Right cardiac atrium (tissue), 5 donors: Measurements from ENCODE around the gene PRKG1. TPM values are rescaled to one million over a fixed set of nuclear protein-coding genes. Genes with fewer than 3 reads are reported as not detected.

ENCODE experiments used
- ATAC-seq, 2 donors: fragments of 200-7000 bp; cut with Tn5 transposase; one replicate each; pipeline versions ENCODE4 v1.8.0 to v1.9.1; 2020; ENCODE audit warnings: moderate library complexity in 2 of 2, mild to moderate bottlenecking in 1 of 2
- DNase-seq, 3 donors: peaks; one replicate each; pipeline ENCODE4 v3.0.0-alpha.2; 2020
- H3K27ac ChIP-seq: one replicate; pipeline ENCODE4 v1.5.1; 2013; ENCODE audit warnings: mild to moderate bottlenecking, low read length, control low read depth, moderate library complexity
- H3K27me3 ChIP-seq: one replicate; pipeline ENCODE4 v1.6.1; 2013; ENCODE audit not compliant: control insufficient read depth, insufficient read depth
- H3K4me1 ChIP-seq: one replicate; pipeline ENCODE4 v1.6.1; 2013; ENCODE audit warnings: low read length; ENCODE audit not compliant: control insufficient read depth, insufficient read depth
- H3K4me3 ChIP-seq: one replicate; pipeline ENCODE4 v1.5.1; 2013; ENCODE audit warnings: low read length, control low read depth
- H3K9me3 ChIP-seq: one replicate; pipeline ENCODE4 v1.6.1; 2013; ENCODE audit warnings: low read length; ENCODE audit not compliant: control insufficient read depth
- WGBS: extraction: QIAGEN DNeasy Blood & Tissue Kit; methylation state at CpG from one replicate; pipeline ENCODE4 v1.1.7; 2013; 5-methylcytosine and 5-hydroxymethylcytosine counted together
- intact Hi-C, 4 donors: fragments of 100-400 bp; cut with DNase I; formaldehyde crosslinking; loops; one replicate each; pipeline versions ENCODE4 v1.11.0 to v1.14.0; 2022 to 2023
- polyA plus RNA-seq: library from polyadenylated mRNA; stranded (reverse); fragments of 200-250 nt; gene quantifications from one replicate; pipeline ENCODE4 v1.2.3, GENCODE V29; 2013
- total RNA-seq, 4 donors: library from RNA; stranded (reverse); fragmentation: NEBNext Ultra II Directional; extraction: Animal tissue kit (Norgen Biotek cat#: 25700); gene quantifications; one replicate each; pipeline ENCODE4 v1.2.1, GENCODE V29; 2021
- donor health status: healthy with polysubstance abuse.
- donor health status: DM: no; HTN: yes; CAD: no.
- donor health status: DM: no; HTN: no; CAD: no.
- donor health status: DM: no; HTN: yes; CAD: no; lungs with severe emphysema.
- donor health status: DM: yes; HTN: yes; CAD: no.

PRKG1 gene
- total and polyA plus RNA-seq, 5 donors = 16.6 to 49.9 (median 47.4) TPM

GRCh38 chr10:52256832-52257691, 1182.8 kb downstream of the PRKG1 start:
- intact Hi-C loops = no loop called here
- 92% methylated on average over 6 of the region's 6 CpGs for WGBS
- H3K27ac ChIP-seq = no peak overlapping the region
- no peak overlapping the region for H3K4me3 ChIP-seq
- DNase-seq (no peak), ATAC-seq (peak in 1 of 2 donors; percentile 13)
- H3K27me3 ChIP-seq = no peaks in the 10 kb centered on the region
- no peaks in the 10 kb centered on the region for H3K9me3 ChIP-seq
- no peaks in the 10 kb centered on the region for H3K4me1 ChIP-seq

- no peaks in the 10 kb centered on the region for H3K4me1 ChIP-seq
- 85% methylated on average over 1 of the region's 1 CpG for WGBS
- ATAC-seq (no peak), DNase-seq (no peak)
- H3K9me3 ChIP-seq = no peaks in the 10 kb centered on the region
- intact Hi-C loops = no loop called here
- H3K27ac ChIP-seq = no peak overlapping the region
- H3K4me3 ChIP-seq = no peak overlapping the region
- H3K27me3 ChIP-seq = no peaks in the 10 kb centered on the region
Observed at GRCh38 chr10:52257692-52258075, 1183.4 kb downstream of the PRKG1 start.

GRCh38 chr10:52258799-52259425, 1184.6 kb downstream of the PRKG1 start:
- 83% methylated on average over 1 of the region's 1 CpG for WGBS
- Histone ChIP-seq H3K4me3 (no peak overlapping the region), H3K27ac (no peak overlapping the region), H3K9me3 (no peaks in the 10 kb centered on the region), H3K27me3 (no peaks in the 10 kb centered on the region), H3K4me1 (no peaks in the 10 kb centered on the region)
- DNase-seq (no peak), ATAC-seq (peak; percentile 43 to 64)
- intact Hi-C loops = no loop called here

GRCh38 chr10:52259426-52259812, 1185.1 kb downstream of the PRKG1 start:
- H3K9me3 ChIP-seq = no peaks in the 10 kb centered on the region
- no peaks in the 10 kb centered on the region for H3K27me3 ChIP-seq
- intact Hi-C loops = no loop called here
- WGBS = 55% methylated on average over 2 of the region's 2 CpGs
- DNase-seq (no peak), ATAC-seq (no peak)
- H3K4me1 ChIP-seq = no peaks in the 10 kb centered on the region
- H3K27ac ChIP-seq = no peak overlapping the region
- H3K4me3 ChIP-seq = no peak overlapping the region

- Histone ChIP-seq H3K9me3 (no peaks in the 10 kb centered on the region), H3K27me3 (no peaks in the 10 kb centered on the region), H3K27ac (no peak overlapping the region), H3K4me3 (no peak overlapping the region), H3K4me1 (no peaks in the 10 kb centered on the region)
- 70% methylated on average over 1 of the region's 1 CpG for WGBS
- DNase-seq (no peak), ATAC-seq (no peak)
- intact Hi-C loops = no loop called here
Observed at GRCh38 chr10:52261362-52261761, 1187.1 kb downstream of the PRKG1 start.

GRCh38 chr10:52265131-52265926, 1191.0 kb downstream of the PRKG1 start:
- no peak overlapping the region for H3K4me3 ChIP-seq
- 81% methylated on average over 3 of the region's 3 CpGs for WGBS
- H3K9me3 ChIP-seq = no peaks in the 10 kb centered on the region
- H3K27ac ChIP-seq = no peak overlapping the region
- intact Hi-C loops = no loop called here
- no peaks in the 10 kb centered on the region for H3K27me3 ChIP-seq
- H3K4me1 ChIP-seq = no peaks in the 10 kb centered on the region
- DNase-seq (no peak), ATAC-seq (no peak)

GRCh38 chr10:52266858-52267257, 1192.6 kb downstream of the PRKG1 start:
- H3K4me3 ChIP-seq = no peak overlapping the region
- no peaks in the 10 kb centered on the region for H3K4me1 ChIP-seq
- DNase-seq (no peak), ATAC-seq (no peak)
- 65% methylated on average over 1 of the region's 1 CpG for WGBS
- intact Hi-C loops = no loop called here
- no peaks in the 10 kb centered on the region for H3K27me3 ChIP-seq
- H3K27ac ChIP-seq = no peak overlapping the region
- no peaks in the 10 kb centered on the region for H3K9me3 ChIP-seq

- H3K27me3 ChIP-seq = no peaks in the 10 kb centered on the region
- ATAC-seq (no peak), DNase-seq (no peak)
- 92% methylated on average over 2 of the region's 2 CpGs for WGBS
- no peaks in the 10 kb centered on the region for H3K4me1 ChIP-seq
- H3K27ac ChIP-seq = no peak overlapping the region
- no peaks in the 10 kb centered on the region for H3K9me3 ChIP-seq
- H3K4me3 ChIP-seq = no peak overlapping the region
- intact Hi-C loops = no loop called here
Observed at GRCh38 chr10:52268790-52269189, 1194.5 kb downstream of the PRKG1 start.

- intact Hi-C loops = no loop called here
- no peaks in the 10 kb centered on the region for H3K4me1 ChIP-seq
- DNase-seq = no peak
- no peak overlapping the region for H3K27ac ChIP-seq
- H3K27me3 ChIP-seq = no peaks in the 10 kb centered on the region
- 82% methylated on average over 4 of the region's 4 CpGs for WGBS
- H3K9me3 ChIP-seq = no peaks in the 10 kb centered on the region
- ATAC-seq = no peak
- no peak overlapping the region for H3K4me3 ChIP-seq
Observed at GRCh38 chr10:52269233-52269632, 1194.9 kb downstream of the PRKG1 start.

- H3K27ac ChIP-seq = no peak overlapping the region
- ATAC-seq = no peak
- no peaks in the 10 kb centered on the region for H3K27me3 ChIP-seq
- H3K9me3 ChIP-seq = no peaks in the 10 kb centered on the region
- no peak overlapping the region for H3K4me3 ChIP-seq
- DNase-seq = no peak
- H3K4me1 ChIP-seq = no peaks in the 10 kb centered on the region
- intact Hi-C loops = no loop called here
- WGBS = 91% methylated on average over 2 of the region's 2 CpGs
Observed at GRCh38 chr10:52276163-52276562, 1201.9 kb downstream of the PRKG1 start.

- H3K27me3 ChIP-seq = no peaks in the 10 kb centered on the region
- H3K9me3 ChIP-seq = no peaks in the 10 kb centered on the region
- H3K4me1 ChIP-seq = no peaks in the 10 kb centered on the region
- DNase-seq = no peak
- intact Hi-C loops = no loop called here
- WGBS = 49% methylated on average over 1 of the region's 1 CpG
- ATAC-seq = no peak
- H3K27ac ChIP-seq = no peak overlapping the region
- no peak overlapping the region for H3K4me3 ChIP-seq
Observed at GRCh38 chr10:52276986-52277385, 1202.7 kb downstream of the PRKG1 start.
